ENCODE data around the gene CPLX1.

The CPLX1 gene

GRCh38 chr4:831483-831805 is 5.5 kb upstream of the CPLX1 start:
- no peak for DNase-seq

GRCh38 chr4:830601-831482 is 4.9 kb upstream of the CPLX1 start:
- no peak for DNase-seq

- no peak for DNase-seq
Observed at GRCh38 chr4:829761-830600, 4.1 kb upstream of the CPLX1 start.

DNA sequence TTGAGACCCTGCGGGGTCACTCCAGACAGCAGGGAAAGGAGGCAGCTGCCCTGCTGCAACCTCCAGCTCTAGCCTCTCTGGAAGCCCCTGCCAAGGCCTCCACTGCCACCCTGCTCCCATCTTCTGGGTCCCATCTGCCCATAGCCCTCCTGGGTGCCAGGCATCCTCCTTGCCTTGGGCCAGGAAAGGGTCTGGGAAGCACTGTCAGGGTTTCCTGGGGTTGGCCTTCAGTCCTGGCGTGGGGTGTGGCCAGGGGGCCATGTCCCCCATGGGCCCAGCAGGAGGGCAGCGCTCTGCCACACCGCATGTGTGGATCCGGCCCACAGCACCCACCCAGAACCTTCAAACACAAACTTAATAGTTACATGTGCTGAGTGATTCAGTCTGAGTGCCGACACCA is 3.4 kb upstream of the CPLX1 start:
- DNase-seq: no peak

DNA sequence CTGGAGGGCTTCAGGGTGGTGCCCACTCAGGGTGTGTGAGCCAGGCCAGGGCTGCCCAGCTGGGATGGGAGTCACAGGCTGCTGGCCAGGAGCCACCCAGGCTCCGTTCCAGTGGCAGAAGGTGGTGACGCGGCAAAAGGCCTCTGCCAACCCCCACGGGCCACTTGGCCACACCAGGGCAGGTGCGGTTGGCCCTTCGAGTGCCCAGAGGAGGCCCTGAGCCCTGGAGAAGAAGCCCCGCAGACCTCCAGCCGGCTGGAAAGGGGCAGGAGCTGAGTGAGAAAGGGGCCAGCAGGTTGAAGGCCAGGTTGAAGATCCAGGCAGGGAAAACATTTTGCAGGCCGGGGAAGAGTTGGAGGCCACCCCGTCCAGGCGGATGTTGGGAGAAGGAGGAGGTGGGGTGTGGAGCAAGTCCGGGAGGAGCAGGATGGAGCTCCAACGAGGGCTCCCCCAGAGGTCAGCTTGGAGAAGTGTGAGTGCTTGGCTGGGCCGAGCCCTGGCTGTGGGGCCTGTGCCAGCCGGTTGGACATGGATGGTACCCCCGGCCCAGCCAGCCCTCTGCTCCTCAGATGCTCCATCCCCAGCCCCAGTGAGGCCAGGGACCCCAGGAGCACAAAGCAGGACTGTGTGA is 2.8 kb upstream of the CPLX1 start:
- no peak for DNase-seq

DNA sequence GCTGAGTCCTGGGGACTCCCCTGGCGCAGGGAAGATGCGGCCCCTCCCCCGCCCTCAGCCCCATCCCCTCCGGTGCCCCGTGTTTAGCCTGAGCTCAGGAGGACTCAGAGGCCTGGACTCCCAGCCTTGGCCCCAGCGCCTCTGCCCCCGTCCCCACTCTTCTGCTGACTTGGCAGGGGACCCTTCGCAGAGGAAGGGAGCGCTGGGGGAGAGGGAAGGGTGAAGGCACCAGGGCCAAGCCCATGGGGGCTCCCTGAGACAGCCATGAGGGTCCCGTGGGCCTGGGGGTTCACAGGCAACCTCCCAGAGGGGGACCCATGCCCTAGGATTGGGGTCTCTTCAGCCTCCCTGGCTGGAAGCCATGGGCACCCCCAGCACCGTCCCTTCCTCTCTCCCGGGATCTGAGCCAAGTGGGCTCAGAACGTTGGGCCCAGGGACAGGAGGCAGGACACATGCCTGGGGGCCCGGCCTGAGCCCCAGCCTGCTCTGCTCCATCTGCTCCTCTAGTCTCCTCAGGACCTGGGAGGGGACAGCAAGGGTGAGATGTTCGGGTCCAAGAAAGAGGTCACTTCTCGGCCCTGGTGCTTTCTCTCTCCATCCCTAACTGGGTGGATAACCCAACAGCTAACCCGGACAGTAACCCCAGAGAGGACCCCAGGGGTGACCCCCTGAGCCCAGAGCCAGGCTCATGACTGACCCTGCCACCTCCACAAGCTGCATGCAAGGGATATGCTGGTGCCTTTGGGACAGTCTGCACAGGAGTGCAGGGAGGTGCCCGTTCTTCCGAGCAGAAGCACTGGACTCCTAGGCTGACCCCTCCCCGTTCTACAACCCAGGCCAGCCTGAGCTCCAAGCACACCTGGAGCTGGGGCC is 1.5 kb upstream of the CPLX1 start:
- no peak for DNase-seq

- DNase-seq: no peak
Observed at GRCh38 chr4:826508-827208, 729 bp upstream of the CPLX1 start.

DNA sequence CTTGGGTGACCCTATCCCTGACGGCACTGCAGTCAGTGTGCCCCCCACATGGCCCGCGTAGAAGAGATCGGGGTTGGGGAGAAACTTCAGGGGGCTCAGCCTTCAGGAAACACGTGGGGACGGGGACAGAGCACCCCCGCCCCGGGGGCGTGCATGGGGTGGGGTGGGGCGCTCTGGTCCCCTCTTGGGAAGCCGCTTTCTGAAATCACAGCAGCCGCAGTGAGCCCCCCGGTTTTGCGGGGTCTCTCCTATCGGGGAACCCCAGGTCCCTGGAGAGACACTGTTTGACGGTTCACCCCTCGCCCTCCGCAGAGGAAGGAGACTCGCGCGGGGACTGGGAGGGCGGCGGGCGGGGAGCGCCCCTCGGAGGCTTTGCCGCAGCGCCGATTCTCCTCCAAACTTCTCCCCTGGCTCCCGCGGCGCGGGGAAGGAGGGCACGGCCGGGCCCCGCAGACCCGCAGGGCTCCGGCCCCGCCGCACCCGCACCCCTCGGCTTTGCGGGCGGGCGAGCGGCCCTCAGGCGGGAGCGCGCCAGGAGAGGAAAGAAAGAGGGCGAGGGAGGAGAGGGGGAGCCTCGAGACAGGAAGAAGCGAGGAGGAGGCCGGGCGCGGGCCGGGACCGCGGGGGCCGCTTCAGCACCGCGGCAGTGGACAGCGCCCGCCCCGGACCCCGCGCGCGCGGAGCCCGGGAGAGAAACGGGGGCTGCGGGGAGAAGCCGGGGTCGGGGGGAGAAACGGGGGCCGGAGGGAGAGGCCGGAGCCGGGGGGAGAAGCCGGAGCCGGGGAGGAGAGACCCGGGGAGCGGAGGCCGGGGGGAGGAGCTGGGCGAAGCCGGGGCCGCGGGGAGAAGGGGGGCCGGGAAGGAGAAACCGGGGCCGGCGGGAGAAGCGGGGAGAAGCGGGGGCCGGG is 612 bp downstream of the CPLX1 start:
- DNase-seq: no peak

GRCh38 chr4:824461-825062 is 1.4 kb downstream of the CPLX1 start:
- no peak for DNase-seq

DNA sequence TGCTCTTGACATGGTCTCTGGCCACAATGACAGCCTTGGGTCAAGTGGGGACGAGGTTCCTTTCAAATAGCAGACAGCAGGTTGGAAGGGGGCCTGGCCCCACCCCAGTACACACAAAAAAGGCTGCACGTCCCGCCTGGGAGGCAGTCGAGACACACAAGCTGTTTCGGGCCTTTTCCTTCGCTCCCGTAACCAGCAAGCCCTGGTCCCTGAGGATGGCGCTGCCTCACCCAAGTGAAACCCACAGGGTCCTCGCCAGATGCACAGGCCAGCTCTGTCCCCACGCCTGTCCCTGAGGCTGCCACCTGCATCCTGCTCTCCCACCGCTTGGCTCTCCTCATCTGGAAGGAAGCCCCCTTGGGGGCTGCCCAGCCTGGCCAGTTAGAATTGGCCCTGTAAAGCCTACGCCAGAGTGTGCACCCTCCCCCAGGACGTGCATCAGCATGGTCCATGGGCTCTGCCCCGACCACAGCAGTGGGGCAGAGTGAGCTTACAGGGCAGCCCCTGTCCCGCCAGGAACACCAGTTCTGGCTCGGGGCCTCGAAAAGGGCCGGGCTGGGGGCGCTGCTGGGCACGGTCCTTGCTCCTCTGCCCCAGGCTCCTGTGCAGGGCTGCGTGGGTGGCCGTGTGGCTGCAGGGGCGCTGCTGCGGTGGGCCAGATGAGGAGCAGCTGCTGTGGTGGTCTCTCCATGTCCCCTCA is 2.0 kb downstream of the CPLX1 start:
- no peak for DNase-seq

GRCh38 chr4:823176-823760 is 2.7 kb downstream of the CPLX1 start:
- DNase-seq: no peak

DNA sequence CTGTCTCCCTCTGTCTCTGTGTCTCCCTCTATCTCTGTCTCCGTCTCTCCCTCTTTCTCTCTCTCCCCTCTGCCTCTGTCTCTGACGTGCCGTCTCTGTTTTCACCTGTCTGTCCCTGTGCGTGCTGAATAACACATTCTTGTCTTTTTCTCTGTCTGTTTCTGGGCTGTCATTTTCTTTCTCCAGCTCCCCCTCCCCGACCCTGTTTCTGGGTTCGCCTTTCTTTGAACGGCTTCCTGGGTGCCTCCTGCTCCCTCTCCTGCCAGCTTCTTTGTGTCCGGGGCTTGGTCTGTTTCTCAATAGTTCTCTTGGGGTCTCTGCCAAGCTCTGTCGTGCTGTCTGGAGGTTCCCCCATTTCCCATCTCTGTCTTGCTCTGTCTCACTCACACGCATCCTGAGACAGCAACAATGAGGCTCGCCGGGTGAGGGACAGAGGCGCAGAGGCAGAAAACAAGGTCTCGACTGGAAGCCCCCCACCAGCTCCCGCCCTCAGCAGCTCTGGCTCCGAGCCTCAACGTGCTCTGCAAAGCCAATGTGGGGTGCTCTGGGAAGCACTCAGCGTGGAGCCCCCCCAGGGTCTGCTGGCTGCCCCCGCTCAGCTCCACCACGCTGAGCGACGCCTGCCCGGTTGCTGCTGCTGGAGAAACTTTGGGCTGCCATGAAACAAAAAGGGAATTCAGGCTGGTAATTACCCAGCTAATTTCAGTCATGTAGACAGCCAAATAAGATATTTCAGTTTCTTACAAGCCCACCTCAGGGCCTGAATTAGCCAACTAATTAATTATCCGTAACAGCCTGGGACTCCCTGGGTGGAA is 3.4 kb downstream of the CPLX1 start:
- DNase-seq: no peak

DNA sequence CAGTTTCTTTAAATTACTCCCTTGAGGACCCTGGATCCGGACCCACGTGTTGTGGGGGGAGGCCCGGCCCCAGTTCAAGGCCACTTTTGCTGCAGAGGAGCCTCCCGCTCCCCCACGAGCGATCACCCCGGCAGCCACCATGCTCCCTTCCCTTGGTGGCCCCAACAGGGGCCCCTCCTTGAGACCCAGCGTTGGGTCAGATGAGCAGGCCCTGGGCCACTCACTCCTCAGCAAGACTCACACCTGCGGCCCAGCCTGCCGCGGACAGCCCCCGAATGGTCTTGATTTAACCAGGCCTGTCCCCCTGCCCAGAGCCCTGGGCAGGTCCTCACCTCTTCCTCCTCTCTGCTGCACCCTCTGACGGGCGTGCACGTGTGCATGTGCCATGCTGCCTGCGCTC is 4.3 kb downstream of the CPLX1 start:
- DNase-seq: no peak

DNA sequence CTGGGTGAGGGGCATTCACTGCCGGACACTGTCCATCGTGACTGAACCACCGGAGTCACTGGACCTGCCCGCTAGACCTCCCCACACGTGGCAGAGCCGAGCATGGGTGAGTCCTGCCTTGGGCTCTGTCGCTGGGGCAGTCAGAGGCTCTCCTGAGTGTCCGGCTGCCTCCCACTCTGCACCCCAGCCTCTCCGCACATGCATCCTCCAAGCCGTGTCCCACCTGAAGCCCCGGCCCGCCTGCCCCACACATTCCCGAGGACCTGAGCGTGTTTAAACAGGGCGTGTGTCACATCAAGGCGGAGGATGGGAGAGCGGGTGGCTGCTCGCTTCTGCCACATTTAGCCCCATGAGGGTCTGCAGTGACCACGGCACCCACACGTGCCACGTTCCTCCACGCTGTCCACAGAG is 4.7 kb downstream of the CPLX1 start:
- DNase-seq: no peak

- DNase-seq: no peak
Observed at GRCh38 chr4:820230-821172, 5.4 kb downstream of the CPLX1 start.

- no peak for DNase-seq
Observed at GRCh38 chr4:819401-820229, 6.3 kb downstream of the CPLX1 start.

Data from NCI-H2029 (cell line).